A549 treated with Hydrocortisone at 1 μM for 4 hours (cell line): Measurements from ENCODE around the gene CENPX. TPM values are rescaled to one million over a fixed set of nuclear protein-coding genes. Genes with fewer than 3 reads are reported as not detected.

Source experiments
- total RNA-seq: library from RNA; stranded (reverse); fragments of 200-300 nt; extraction: Qiagen RNA extraction; gene quantifications from 5 replicates; pipeline ENCODE4 v1.2.3, GENCODE V29; 2022

The CENPX gene
- 123 to 204 TPM (median 184 TPM) in 5 replicates for total RNA-seq

GRCh38 chr17:82022310-82022980 lies at the start of gene CENPX:
Gene CENPX (minus strand): TSS chr17:82022878. CDS start chr17:82022861, 17 bp downstream.

GRCh38 chr17:82065638-82066303 lies 43.1 kb upstream of the CENPX start, which contains the start of gene DUS1L:
Gene DUS1L (minus strand): TSS chr17:82065804. CDS start chr17:82065059, 745 bp downstream.

GRCh38 chr17:82051776-82052637 lies 29.3 kb upstream of the CENPX start, which contains the start of the genes GPS1 and RFNG:
Gene GPS1 (plus strand): TSS chr17:82051898. CDS start chr17:82051932, 34 bp downstream.
Gene RFNG (minus strand): TSS chr17:82051811. CDS start chr17:82051766, 45 bp downstream.

GRCh38 chr17:82037092-82037888 lies 14.6 kb upstream of the CENPX start, which contains the start of gene DCXR:
Gene DCXR (minus strand): TSS chr17:82037697. CDS start chr17:82037682, 15 bp downstream.

GRCh38 chr17:82031303-82031884 lies 8.7 kb upstream of the CENPX start, which contains the start of gene RAC3:
Gene RAC3 (plus strand): TSS chr17:82031678. CDS start chr17:82031762, 84 bp downstream.

GRCh38 chr17:82022981-82023446 lies 336 bp upstream of the CENPX start, which contains the start of gene LRRC45:
Gene LRRC45 (plus strand): TSS chr17:82023305. CDS start chr17:82023644, 339 bp downstream.

GRCh38 chr17:81977211-81977808 lies 45.4 kb downstream of the CENPX start, which contains the start of gene ASPSCR1:
Gene ASPSCR1 (plus strand): TSS chr17:81977629. CDS start chr17:81977647, 18 bp downstream.

Other genes starting within 250 kb of the CENPX start
- gene GCGR, start 218.7 kb downstream of the CENPX start, total RNA-seq, result 0.08 to 0.47 TPM (median 0.30 TPM) in 5 replicates
- 82.0 to 105 TPM (median 93.6 TPM) in 5 replicates for gene MCRIP1, start 189.6 kb downstream of the CENPX start, total RNA-seq
- 0.15 to 0.39 TPM (median 0.22 TPM) in 4 of 5 replicates, not detected in the other for gene PPP1R27, start 187.8 kb downstream of the CENPX start, total RNA-seq
- gene P4HB, start 162.3 kb downstream of the CENPX start, total RNA-seq, result 666 to 810 TPM (median 679 TPM) in 5 replicates
- gene ARHGDIA, start 151.5 kb downstream of the CENPX start, total RNA-seq, result 561 to 665 TPM (median 634 TPM) in 5 replicates
- gene ALYREF, start 131.3 kb downstream of the CENPX start, total RNA-seq, result 171 to 247 TPM (median 233 TPM) in 5 replicates
- gene ANAPC11, start 131.2 kb downstream of the CENPX start, total RNA-seq, result 179 to 295 TPM (median 289 TPM) in 5 replicates
- 0.36 to 0.59 TPM (median 0.53 TPM) in 5 replicates for gene NPB, start 120.6 kb downstream of the CENPX start, total RNA-seq
- gene PCYT2, start 111.5 kb downstream of the CENPX start, total RNA-seq, result 14.4 to 17.4 TPM (median 16.9 TPM) in 5 replicates
- 32.8 to 46.8 TPM (median 42.2 TPM) in 5 replicates for gene SIRT7, start 104.7 kb downstream of the CENPX start, total RNA-seq
- gene MAFG, start 95.1 kb downstream of the CENPX start, total RNA-seq, result 28.2 to 33.6 TPM (median 29.0 TPM) in 5 replicates
- gene PYCR1, start 85.6 kb downstream of the CENPX start, total RNA-seq, result 68.6 to 86.8 TPM (median 85.6 TPM) in 5 replicates
- gene MYADML2, start 75.6 kb downstream of the CENPX start, total RNA-seq, result not detected in 5 replicates
- 0.14 to 0.37 TPM (median 0.35 TPM) in 5 replicates for gene NOTUM, start 61.7 kb downstream of the CENPX start, total RNA-seq
- gene ASPSCR1, start 45.2 kb downstream of the CENPX start, total RNA-seq, result 20.7 to 30.1 TPM (median 27.2 TPM) in 5 replicates
- gene LRRC45, start 427 bp upstream of the CENPX start, total RNA-seq, result 11.0 to 15.6 TPM (median 13.4 TPM) in 5 replicates
- gene RAC3, start 8.8 kb upstream of the CENPX start, total RNA-seq, result 25.9 to 40.2 TPM (median 36.1 TPM) in 5 replicates
- gene DCXR, start 14.8 kb upstream of the CENPX start, total RNA-seq, result 61.0 to 102 TPM (median 96.9 TPM) in 5 replicates
- gene RFNG, start 28.9 kb upstream of the CENPX start, total RNA-seq, result 18.5 to 24.7 TPM (median 23.0 TPM) in 5 replicates
- 114 to 145 TPM (median 137 TPM) in 5 replicates for gene GPS1, start 29.0 kb upstream of the CENPX start, total RNA-seq
- 76.1 to 141 TPM (median 135 TPM) in 5 replicates for gene DUS1L, start 42.9 kb upstream of the CENPX start, total RNA-seq
- gene FASN, start 75.4 kb upstream of the CENPX start, total RNA-seq, result 132 to 142 TPM (median 139 TPM) in 5 replicates
- gene CCDC57, start 190.0 kb upstream of the CENPX start, total RNA-seq, result 19.5 to 28.4 TPM (median 27.6 TPM) in 5 replicates
- 131 to 168 TPM (median 149 TPM) in 5 replicates for gene SLC16A3, start 206.2 kb upstream of the CENPX start, total RNA-seq